Large intestine (tissue), 3 donors: ENCODE data around the gene METAP2. TPM values are rescaled to one million over a fixed set of nuclear protein-coding genes. Genes with fewer than 3 reads are reported as not detected.
"Not testable (repeated sequence)": the region's sequence is repeated elsewhere in the genome, so short reads cannot be mapped to it uniquely, and the experiment has no call there.

ENCODE experiments used
- DNase-seq, 2 donors: peaks; one replicate each; pipeline versions ENCODE4 v3.0.0 to v3.0.0-alpha.2; 2013
- H3K27ac ChIP-seq: one replicate; pipeline ENCODE4 v1.5.1; 2013; ENCODE audit warnings: low read length
- H3K27me3 ChIP-seq: 2 replicates; pipeline ENCODE4 v1.6.1; 2013; ENCODE audit warnings: low read length; ENCODE audit not compliant: control insufficient read depth, insufficient read depth
- H3K36me3 ChIP-seq: 2 replicates; pipeline ENCODE4 v1.6.1; 2013; ENCODE audit warnings: low read length; ENCODE audit not compliant: control insufficient read depth, insufficient read depth
- H3K4me1 ChIP-seq: one replicate; pipeline ENCODE4 v1.6.1; 2013; ENCODE audit warnings: low read length; ENCODE audit not compliant: control insufficient read depth, insufficient read depth
- H3K4me3 ChIP-seq: one replicate; pipeline ENCODE4 v1.5.1; 2013; ENCODE audit warnings: low read length
- H3K9me3 ChIP-seq: one replicate; pipeline ENCODE4 v1.6.1; 2013; ENCODE audit warnings: mild to moderate bottlenecking, low read depth, low read length, moderate library complexity; ENCODE audit not compliant: control insufficient read depth
- WGBS: methylation state at CpG from one replicate; pipeline ENCODE4 v1.1.5; 2013; ENCODE audit warnings: low lambda C conversion rate; ENCODE audit not compliant: insufficient coverage; 5-methylcytosine and 5-hydroxymethylcytosine counted together
- polyA plus RNA-seq: library from polyadenylated mRNA; unstranded; fragments of 120-200 nt; gene quantifications from one replicate; pipeline ENCODE4 v1.2.1, GENCODE V29; 2013

METAP2 gene
- polyA plus RNA-seq, 1 donor = 88.1 TPM

- Histone ChIP-seq H3K27ac (no peak overlapping the region), H3K9me3 (no peaks in the 10 kb centered on the region), H3K36me3 (no peaks in the 10 kb centered on the region), H3K27me3 (no peaks in the 10 kb centered on the region), H3K4me3 (no peak overlapping the region), H3K4me1 (peaks cover 18% of the 10 kb centered on the region)
- no peak for DNase-seq
- WGBS = no CpG with 5 or more reads among the region's 2 CpGs
Measured at GRCh38 chr12:95443459-95443858, 30.5 kb upstream of the METAP2 start.

GRCh38 chr12:95445099-95445498 is 28.9 kb upstream of the METAP2 start:
- peaks cover 18% of the 10 kb centered on the region for H3K4me1 ChIP-seq
- H3K36me3 ChIP-seq, H3K4me3 ChIP-seq, H3K9me3 ChIP-seq, H3K27me3 ChIP-seq, H3K27ac ChIP-seq, DNase-seq: not testable (repeated sequence)
- no CpG with 5 or more reads among the region's 4 CpGs for WGBS

DNA sequence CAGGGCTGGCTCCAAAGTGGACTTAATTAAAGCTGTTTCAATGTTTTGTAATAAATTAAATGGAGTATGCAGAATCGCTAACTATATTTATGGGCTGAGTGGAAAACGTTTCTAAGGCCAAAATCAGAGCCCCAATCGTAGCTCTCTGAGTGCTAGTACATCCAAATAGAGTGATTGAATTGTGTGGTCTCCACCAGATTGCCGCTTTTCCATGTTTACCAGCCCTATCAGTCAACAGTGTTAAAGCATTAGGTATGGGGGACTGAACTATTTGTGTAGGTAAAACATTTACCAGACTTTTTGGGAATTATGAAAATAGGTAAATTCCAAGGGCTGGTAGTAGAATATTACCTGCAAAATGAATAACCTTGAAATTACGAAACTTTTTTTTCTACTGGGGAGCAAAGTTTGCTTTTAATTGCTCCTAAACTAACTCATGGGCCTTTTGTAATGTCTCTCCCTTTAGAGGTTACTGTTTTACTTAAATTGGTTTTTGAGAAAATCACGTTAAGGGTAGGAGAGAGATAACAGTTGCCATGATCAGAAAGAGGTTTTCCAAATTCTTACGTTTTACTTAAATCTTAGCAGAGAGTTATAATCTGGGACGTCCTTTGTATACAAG is 28.0 kb upstream of the METAP2 start:
- peak in 1 of 2 donors; percentile 63 for DNase-seq
- Histone ChIP-seq H3K27ac (peak overlapping the region; percentile 63), H3K9me3 (no peaks in the 10 kb centered on the region), H3K4me1 (peaks cover 18% of the 10 kb centered on the region), H3K36me3 (no peaks in the 10 kb centered on the region), H3K27me3 (no peaks in the 10 kb centered on the region), H3K4me3 (peak overlapping the region; percentile 29)
- WGBS = 37% methylated on average over 2 of the region's 8 CpGs

DNA sequence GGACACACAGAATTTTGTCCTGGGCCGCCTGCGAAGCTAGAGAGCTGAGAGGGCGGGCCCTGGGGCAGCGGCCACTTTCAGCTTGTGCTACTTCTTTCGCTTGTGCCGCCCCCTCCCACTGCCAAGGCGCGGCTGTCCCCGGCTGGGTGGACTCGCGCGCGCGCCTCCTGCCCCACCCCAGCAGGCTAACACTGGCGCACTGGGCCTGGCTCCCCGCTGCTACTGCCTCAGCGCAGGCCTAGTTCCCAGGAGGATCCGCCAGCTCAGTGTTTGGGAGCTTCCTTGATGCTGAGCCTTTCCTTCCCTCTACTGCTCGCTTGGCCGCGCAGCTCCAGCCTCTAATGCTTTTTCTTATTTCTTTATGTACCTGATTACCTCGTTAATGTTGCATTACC is 27.4 kb upstream of the METAP2 start:
- Histone ChIP-seq H3K4me3 (peak overlapping the region; percentile 29), H3K36me3 (no peaks in the 10 kb centered on the region), H3K4me1 (peaks cover 18% of the 10 kb centered on the region), H3K27me3 (no peaks in the 10 kb centered on the region), H3K27ac (peak overlapping the region; percentile 63), H3K9me3 (no peaks in the 10 kb centered on the region)
- 20% methylated on average over 1 of the region's 22 CpGs for WGBS
- DNase-seq = peak; percentile 38 to 77

DNA sequence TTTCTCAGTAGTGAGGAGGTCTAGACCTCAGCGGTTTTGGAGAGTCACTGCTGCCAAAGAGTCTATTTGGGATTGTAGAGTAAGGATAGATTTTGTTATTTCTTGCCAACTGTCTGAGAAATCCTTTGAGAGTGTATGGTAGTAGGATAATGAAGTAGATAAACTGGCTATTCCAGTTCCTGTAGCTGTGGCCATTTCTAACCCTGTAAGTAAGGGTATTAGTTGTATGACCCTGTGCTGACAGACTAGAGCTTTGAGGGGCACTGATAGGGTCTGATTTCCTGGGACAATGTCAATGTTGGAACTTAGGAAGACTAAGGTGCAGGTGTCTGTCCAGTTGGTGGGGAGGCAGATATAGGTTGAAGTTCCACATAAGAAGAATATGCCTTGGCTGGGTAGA is 24.3 kb upstream of the METAP2 start:
- WGBS = no CpG with 5 or more reads among the region's 1 CpG
- H3K9me3 ChIP-seq, DNase-seq, H3K36me3 ChIP-seq, H3K27me3 ChIP-seq, H3K27ac ChIP-seq, H3K4me3 ChIP-seq: not testable (repeated sequence)
- H3K4me1 ChIP-seq = peaks cover 15% of the 10 kb centered on the region

GRCh38 chr12:95452501-95452900 is 21.5 kb upstream of the METAP2 start:
- H3K36me3 ChIP-seq, H3K27ac ChIP-seq, H3K27me3 ChIP-seq, H3K9me3 ChIP-seq, H3K4me1 ChIP-seq, H3K4me3 ChIP-seq, DNase-seq: not testable (repeated sequence)
- no CpG with 5 or more reads among the region's 2 CpGs for WGBS

DNA sequence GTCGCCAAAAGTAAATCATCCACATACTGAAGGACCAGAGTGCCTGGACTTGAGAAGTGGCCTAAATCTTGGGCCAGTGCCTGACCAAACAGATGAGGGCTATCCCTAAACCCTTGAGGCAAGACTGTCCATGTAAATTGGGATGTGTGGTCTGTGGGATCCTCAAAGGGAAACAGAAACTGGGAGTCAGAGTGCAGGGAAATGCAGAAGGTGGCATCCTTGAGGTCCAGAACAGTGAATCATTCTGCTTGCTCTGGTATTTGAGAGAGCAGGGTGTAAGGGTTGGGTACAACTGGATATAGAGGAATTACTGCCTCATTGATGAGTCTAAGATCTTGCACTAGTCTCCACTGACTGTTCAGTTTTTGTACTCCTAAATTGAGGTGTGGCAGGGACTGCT is 20.1 kb upstream of the METAP2 start:
- not testable (repeated sequence) for H3K36me3 ChIP-seq, H3K27ac ChIP-seq, H3K9me3 ChIP-seq, H3K27me3 ChIP-seq, H3K4me3 ChIP-seq, DNase-seq, H3K4me1 ChIP-seq
- no CpG with 5 or more reads among the region's 1 CpG for WGBS

GRCh38 chr12:95454780-95455215 is 19.2 kb upstream of the METAP2 start:
- H3K4me1 ChIP-seq, H3K27ac ChIP-seq, H3K4me3 ChIP-seq, H3K9me3 ChIP-seq, DNase-seq, H3K27me3 ChIP-seq, H3K36me3 ChIP-seq: not testable (repeated sequence)
- 50% methylated on average over 1 of the region's 6 CpGs for WGBS

GRCh38 chr12:95457605-95458004 is 16.3 kb upstream of the METAP2 start:
- H3K4me3 ChIP-seq, H3K27me3 ChIP-seq, H3K9me3 ChIP-seq, H3K4me1 ChIP-seq, DNase-seq, H3K27ac ChIP-seq, H3K36me3 ChIP-seq: not testable (repeated sequence)
- WGBS = no CpG with 5 or more reads among the region's 8 CpGs

DNA sequence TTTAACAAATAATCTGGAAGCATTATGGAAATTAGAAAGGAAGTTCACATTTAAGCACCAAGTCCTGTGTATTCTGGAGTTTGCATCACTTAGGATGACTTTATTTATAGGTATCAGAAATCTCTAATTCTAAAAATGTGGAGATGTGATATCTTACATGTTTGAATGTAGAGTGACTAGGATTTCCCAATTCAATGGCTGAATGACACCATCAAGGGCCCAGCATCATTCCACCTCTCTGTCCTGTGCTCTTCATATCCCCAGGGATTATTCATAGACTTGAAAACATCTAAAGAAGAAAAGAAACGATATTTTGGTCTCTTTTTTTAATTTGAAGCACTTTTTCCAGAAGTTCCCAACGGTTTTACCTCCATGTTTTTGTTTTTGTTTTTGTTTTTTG is 15.2 kb upstream of the METAP2 start:
- DNase-seq = no peak
- Histone ChIP-seq H3K4me3 (no peak overlapping the region), H3K9me3 (peaks cover 9% of the 10 kb centered on the region), H3K27ac (no peak overlapping the region), H3K27me3 (no peaks in the 10 kb centered on the region), H3K36me3 (no peaks in the 10 kb centered on the region), H3K4me1 (no peaks in the 10 kb centered on the region)
- no CpG with 5 or more reads among the region's 2 CpGs for WGBS

DNA sequence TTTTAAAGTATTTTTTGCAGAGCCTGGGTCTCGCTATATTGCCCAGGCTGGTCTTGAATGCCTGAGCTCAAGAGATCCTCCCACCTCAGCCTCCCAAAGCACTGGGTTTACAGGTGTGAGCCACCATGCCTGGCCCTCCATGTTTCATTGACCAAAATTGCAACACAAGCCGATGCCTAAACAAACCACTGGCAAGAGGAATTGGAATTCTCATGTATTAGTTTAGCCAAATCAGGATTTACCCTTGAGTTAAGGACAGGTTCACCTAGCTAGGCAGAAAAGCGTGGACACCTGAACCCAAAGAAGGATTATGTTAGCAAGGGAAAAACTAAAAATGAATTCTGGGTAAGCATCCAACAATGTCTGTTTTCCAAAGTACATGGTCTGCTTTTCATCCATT is 14.6 kb upstream of the METAP2 start:
- Histone ChIP-seq H3K36me3 (no peaks in the 10 kb centered on the region), H3K4me1 (no peaks in the 10 kb centered on the region), H3K9me3 (peaks cover 9% of the 10 kb centered on the region), H3K4me3 (no peak overlapping the region), H3K27ac (no peak overlapping the region), H3K27me3 (no peaks in the 10 kb centered on the region)
- WGBS = 100% methylated on average over 1 of the region's 3 CpGs
- no peak for DNase-seq
